ENCODE data around the gene TTYH3.

The TTYH3 gene

DNA sequence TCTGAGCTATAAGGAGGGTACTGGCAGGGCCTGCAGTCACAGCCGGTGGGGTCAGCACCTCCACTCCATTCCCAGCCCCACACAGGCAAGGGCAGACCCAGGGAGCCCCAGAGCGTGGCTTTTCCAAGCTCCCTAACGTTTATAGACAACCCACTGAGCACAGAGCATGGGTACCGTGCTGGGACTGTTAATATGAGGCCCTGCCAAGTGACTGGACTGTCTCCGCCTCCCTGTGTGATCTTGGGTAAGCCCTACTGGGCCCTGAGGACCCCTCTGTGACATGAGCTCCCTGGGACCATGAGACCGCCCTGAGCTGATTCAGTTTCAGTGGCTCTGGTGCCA lies 12.4 kb downstream of the TTYH3 start:
- Histone ChIP-seq H3K9me2 (replicated peaks; ENCODE audit: control insufficient read depth, low read length) (no peaks in the 10 kb centered on the region), H3K9me3 (ENCODE audit: control insufficient read depth, insufficient read depth, low read length) (no peaks in the 10 kb centered on the region), H3K4me3 (ENCODE audit: low read length) (peak overlapping the region; percentile 59; the same call in 1 of the 2 replicates), H4K20me1 (ENCODE audit: control insufficient read depth, insufficient read depth, low read depth, low read length) (no peaks in the 10 kb centered on the region), H3K27ac (ENCODE audit: low read depth, low read length) (peak overlapping the region; percentile 67; the same call in 1 of the 2 replicates), H3K4me2 (ENCODE audit: low read length) (peak overlapping the region; percentile 75), H3K36me3 (ENCODE audit: control insufficient read depth, low read length) (no peaks in the 10 kb centered on the region), H3K27me3 (ENCODE audit: control insufficient read depth, low read length) (no peaks in the 10 kb centered on the region), H3F3A (ENCODE audit: control insufficient read depth, insufficient read depth) (peaks cover 4% of the 10 kb centered on the region), H3K79me2 (ENCODE audit: control insufficient read depth, low read length) (no peaks in the 10 kb centered on the region), H3K4me1 (ENCODE audit: control insufficient read depth, low read length) (peaks cover 64% of the 10 kb centered on the region)
- TF ChIP-seq, protein P1, sequence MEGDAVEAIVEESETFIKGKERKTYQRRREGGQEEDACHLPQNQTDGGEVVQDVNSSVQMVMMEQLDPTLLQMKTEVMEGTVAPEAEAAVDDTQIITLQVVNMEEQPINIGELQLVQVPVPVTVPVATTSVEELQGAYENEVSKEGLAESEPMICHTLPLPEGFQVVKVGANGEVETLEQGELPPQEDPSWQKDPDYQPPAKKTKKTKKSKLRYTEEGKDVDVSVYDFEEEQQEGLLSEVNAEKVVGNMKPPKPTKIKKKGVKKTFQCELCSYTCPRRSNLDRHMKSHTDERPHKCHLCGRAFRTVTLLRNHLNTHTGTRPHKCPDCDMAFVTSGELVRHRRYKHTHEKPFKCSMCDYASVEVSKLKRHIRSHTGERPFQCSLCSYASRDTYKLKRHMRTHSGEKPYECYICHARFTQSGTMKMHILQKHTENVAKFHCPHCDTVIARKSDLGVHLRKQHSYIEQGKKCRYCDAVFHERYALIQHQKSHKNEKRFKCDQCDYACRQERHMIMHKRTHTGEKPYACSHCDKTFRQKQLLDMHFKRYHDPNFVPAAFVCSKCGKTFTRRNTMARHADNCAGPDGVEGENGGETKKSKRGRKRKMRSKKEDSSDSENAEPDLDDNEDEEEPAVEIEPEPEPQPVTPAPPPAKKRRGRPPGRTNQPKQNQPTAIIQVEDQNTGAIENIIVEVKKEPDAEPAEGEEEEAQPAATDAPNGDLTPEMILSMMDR (IDR thresholded peaks at IDR 0.05; ENCODE audit: low read depth, low read length, poor library complexity, severe bottlenecking) = no peak
- no peak for TF ChIP-seq EZH2phosphoT487 (IDR thresholded peaks at IDR 0.05; ENCODE audit: borderline replicate concordance, low read length)

DNA sequence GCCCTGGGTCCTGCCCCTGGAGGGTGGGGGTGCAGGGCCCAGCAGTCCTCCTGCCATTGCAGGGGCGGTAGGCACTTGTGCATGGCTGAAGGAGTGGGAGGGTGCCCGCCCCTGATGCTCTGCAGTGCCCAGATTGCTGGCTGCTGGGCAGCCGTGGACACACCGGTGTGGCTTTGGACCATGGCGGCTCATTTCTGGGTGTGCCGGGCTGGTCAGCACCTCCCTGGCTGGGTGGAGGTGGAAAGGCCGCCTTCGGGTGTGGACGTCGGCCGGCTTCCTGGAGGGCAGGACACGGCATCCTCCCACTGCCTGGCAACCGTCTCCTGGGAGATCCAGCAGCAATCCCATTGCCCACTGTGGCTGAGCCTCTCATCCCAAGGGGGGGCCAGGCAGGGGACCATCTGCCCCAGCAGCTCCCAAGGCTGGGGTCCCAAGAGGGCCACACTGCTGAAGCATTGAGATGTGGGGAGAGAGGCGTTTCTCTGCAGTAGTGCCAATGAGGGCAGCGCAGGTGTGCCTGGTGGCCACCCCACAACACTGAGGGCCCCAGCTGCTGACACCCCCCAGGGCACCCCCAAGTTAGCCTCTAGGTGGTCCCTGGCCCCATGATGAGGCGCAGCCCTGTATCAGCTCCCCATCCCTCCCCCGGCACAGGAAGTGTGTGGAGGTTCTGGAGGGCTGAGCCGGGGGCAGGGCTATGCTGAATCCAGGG lies 12.9 kb downstream of the TTYH3 start:
- TF ChIP-seq, protein P1 (IDR thresholded peaks at IDR 0.05; ENCODE audit: low read depth, low read length, poor library complexity, severe bottlenecking) = no peak
- no peak for TF ChIP-seq EZH2phosphoT487 (IDR thresholded peaks at IDR 0.05; ENCODE audit: borderline replicate concordance, low read length)
- Histone ChIP-seq H3K36me3 (ENCODE audit: control insufficient read depth, low read length) (no peaks in the 10 kb centered on the region), H3K9me2 (replicated peaks; ENCODE audit: control insufficient read depth, low read length) (no peaks in the 10 kb centered on the region), H3K4me3 (ENCODE audit: low read length) (peak overlapping the region; percentile 59), H3K4me1 (ENCODE audit: control insufficient read depth, low read length) (peaks cover 64% of the 10 kb centered on the region), H3K27me3 (ENCODE audit: control insufficient read depth, low read length) (no peaks in the 10 kb centered on the region), H3K79me2 (ENCODE audit: control insufficient read depth, low read length) (no peaks in the 10 kb centered on the region), H4K20me1 (ENCODE audit: control insufficient read depth, insufficient read depth, low read depth, low read length) (no peaks in the 10 kb centered on the region), H3K9me3 (ENCODE audit: control insufficient read depth, insufficient read depth, low read length) (no peaks in the 10 kb centered on the region), H3K27ac (ENCODE audit: low read depth, low read length) (peak overlapping the region; percentile 67), H3K4me2 (ENCODE audit: low read length) (peak overlapping the region; percentile 75), H3F3A (ENCODE audit: control insufficient read depth, insufficient read depth) (peaks cover 4% of the 10 kb centered on the region)

DNA sequence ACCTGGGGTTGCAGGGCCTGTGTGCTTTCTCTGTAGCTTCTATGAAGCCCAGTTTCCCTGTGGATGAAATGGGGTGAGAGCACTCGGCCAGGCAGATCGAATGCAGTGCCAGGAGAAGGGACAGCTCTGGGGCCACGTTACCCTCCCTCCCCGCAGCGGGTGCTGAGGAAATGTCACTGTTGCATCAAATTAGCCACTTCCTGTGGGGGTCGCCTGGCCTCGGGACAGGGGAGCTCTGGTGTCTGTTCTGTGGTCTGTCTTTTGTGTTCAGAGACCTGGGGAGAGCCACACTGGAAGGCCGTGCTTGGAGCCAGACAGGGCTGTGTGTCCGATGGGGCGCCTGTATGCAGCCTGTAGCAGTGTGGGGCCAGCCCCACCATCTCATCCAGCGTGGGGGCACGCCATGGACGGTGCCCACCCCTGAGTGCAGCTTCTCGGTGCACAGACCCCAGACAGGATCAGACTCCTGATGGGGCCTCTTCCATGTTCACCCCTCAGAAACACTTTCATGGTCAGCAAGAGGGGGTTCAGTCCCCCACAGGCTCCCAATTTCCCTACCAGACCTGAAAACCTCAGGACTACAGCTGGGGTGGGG lies 13.6 kb downstream of the TTYH3 start:
- peaks cover 4% of the 10 kb centered on the region for H3F3A ChIP-seq (ENCODE audit: control insufficient read depth, insufficient read depth)
- H3K9me2 ChIP-seq (replicated peaks; ENCODE audit: control insufficient read depth, low read length) = no peaks in the 10 kb centered on the region
- TF ChIP-seq, protein P1 (IDR thresholded peaks at IDR 0.05; ENCODE audit: low read depth, low read length, poor library complexity, severe bottlenecking) = no peak
- no peak for TF ChIP-seq EZH2phosphoT487 (IDR thresholded peaks at IDR 0.05; ENCODE audit: borderline replicate concordance, low read length)
- peak overlapping the region; percentile 75 for H3K4me2 ChIP-seq (ENCODE audit: low read length)
- H3K27ac ChIP-seq (ENCODE audit: low read depth, low read length) = peak overlapping the region; percentile 67
- peak overlapping the region; percentile 59 for H3K4me3 ChIP-seq (ENCODE audit: low read length)
- H3K36me3 ChIP-seq (ENCODE audit: control insufficient read depth, low read length) = no peaks in the 10 kb centered on the region
- H3K4me1 ChIP-seq (ENCODE audit: control insufficient read depth, low read length) = peaks cover 64% of the 10 kb centered on the region
- no peaks in the 10 kb centered on the region for H3K79me2 ChIP-seq (ENCODE audit: control insufficient read depth, low read length)
- no peaks in the 10 kb centered on the region for H4K20me1 ChIP-seq (ENCODE audit: control insufficient read depth, insufficient read depth, low read depth, low read length)
- no peaks in the 10 kb centered on the region for H3K9me3 ChIP-seq (ENCODE audit: control insufficient read depth, insufficient read depth, low read length)
- no peaks in the 10 kb centered on the region for H3K27me3 ChIP-seq (ENCODE audit: control insufficient read depth, low read length)

Measured in DOHH2 (cell line).